Spleen (tissue), 7 donors: Measurements from ENCODE around the gene CFAP90.

Source experiments
- POLR2A ChIP-seq, 3 donors: fragments of 450-650 bp; IDR thresholded peaks; one replicate each; pipeline ENCODE4 v1.5.1; 2017; ENCODE audit warnings: antibody characterized with exemption in 3 of 3, mild to moderate bottlenecking in 1 of 3
- TF ChIP-seq, protein P1 (sequence below), 11 experiments: fragments of 200-600 bp in 7 of 11; fragments of 450-650 bp in 4 of 11; sonication (generic) in 4 of 11; IDR thresholded peaks in 8 of 11; conservative IDR thresholded peaks in 3 of 11; 1 replicate in 7 of 11; 2 replicates in 4 of 11; pipeline versions ENCODE4 v1.4.0 to v1.8.0; 2016 to 2021; ENCODE audit warnings: antibody characterized with exemption in 11 of 11, inconsistent platforms in 4 of 11, mild to moderate bottlenecking in 1 of 11
- donor health status: DM: no; HTN: no; CAD: no; lungs with moderate emphysema.
- donor health status: DM: no; HTN: no; CAD: no.
- donor health status: DM: no; HTN: no; CAD: no.

GRCh38 chr5:7850395-7851239, at the start of gene CFAP90:
- no peak for TF ChIP-seq POLR2A (IDR thresholded peaks at IDR 0.05)
- TF ChIP-seq, protein P1, sequence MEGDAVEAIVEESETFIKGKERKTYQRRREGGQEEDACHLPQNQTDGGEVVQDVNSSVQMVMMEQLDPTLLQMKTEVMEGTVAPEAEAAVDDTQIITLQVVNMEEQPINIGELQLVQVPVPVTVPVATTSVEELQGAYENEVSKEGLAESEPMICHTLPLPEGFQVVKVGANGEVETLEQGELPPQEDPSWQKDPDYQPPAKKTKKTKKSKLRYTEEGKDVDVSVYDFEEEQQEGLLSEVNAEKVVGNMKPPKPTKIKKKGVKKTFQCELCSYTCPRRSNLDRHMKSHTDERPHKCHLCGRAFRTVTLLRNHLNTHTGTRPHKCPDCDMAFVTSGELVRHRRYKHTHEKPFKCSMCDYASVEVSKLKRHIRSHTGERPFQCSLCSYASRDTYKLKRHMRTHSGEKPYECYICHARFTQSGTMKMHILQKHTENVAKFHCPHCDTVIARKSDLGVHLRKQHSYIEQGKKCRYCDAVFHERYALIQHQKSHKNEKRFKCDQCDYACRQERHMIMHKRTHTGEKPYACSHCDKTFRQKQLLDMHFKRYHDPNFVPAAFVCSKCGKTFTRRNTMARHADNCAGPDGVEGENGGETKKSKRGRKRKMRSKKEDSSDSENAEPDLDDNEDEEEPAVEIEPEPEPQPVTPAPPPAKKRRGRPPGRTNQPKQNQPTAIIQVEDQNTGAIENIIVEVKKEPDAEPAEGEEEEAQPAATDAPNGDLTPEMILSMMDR (IDR thresholded peaks at IDR 0.05 in 8 of 11, conservative IDR thresholded peaks at IDR 0.05 in 3 of 11) = peak in 3 of 11 experiments; percentile 12 to 27 (median 16)
